NCI-H146 treated with DMSO at 0.1 percent for 48 hours (cell line): ENCODE measurements around the gene SF3B1.

Source experiments
- DNase-seq: peaks from one replicate; lab custom pipeline; 2025; ENCODE audit not compliant: unreplicated experiment; lab: John Stamatoyannopoulos, UW

The SF3B1 gene

DNA sequence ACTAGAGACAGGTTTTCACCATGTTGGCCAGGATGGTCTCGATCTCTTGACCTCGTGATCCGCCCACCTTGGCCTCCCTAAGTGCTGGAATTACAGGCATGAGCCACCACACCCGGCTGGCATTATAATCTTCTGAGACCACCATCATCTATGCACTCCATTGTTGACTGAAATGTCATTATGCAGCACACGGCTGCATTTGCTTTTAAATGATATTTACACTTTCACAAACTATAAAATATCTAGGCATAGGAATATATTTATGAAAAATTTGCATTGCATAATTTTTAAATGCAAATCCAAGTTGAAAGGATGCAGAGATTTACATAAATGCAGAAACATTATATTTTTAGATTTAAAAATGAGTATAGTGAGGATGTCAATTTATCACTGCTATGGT lies 94.2 kb downstream of the SF3B1 start:
- DNase-seq: no peak
